Inflammatory macrophage treated with lipopolysaccharide for 1 hour (primary cell): ENCODE data around the gene SMARCE1.
"Not testable (repeated sequence)": the region's sequence is repeated elsewhere in the genome, so short reads cannot be mapped to it uniquely, and the experiment has no call there.

Experiments used
- DNase-seq, 2 donors: peaks; one replicate each; pipeline ENCODE4 v3.0.0-alpha.2; 2020 to 2022

SMARCE1 gene

DNA sequence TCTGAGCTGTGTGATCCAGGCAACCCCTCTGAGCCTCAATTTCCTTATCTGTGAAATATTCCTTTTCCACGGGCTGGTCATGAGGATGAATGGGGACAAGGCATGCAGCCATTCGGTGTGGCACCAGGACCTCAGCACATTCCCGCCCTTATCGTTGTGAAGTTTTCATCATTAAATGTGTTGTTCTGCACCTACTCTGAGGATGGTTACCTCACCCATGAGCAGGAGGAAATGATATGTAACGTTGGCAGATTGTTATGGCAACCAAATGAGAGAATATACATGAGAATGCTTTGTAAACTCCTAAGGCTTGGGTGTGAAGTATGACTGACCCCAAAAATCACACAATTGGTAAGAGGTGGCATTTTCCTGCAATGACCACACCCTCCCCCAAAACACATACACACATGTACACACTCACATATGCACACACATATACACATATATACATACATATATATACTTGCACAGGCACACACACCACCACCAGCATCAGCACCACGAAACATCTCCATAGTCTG, 39.5 kb downstream of the SMARCE1 start:
- peak in 1 of 2 donors; percentile 34 for DNase-seq

DNA sequence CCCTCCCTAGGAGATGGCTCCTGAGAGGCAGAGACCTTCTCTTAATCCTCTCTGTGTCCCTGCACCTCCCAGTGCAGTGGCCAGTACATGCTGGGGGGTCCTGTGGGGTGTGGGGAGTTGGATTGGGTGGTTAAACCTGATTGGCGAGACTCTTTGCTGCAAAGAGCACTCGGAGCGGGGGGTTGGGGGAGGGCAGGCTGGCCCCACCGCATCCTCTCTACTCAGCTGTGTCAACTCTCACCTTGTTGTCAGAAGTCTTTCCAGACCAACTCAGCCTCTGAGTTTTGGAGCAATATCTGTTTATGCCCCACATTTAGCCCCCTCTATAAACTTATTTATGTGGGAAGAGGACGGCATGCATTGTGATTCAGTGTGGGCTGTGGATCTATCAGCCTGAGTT, 40.0 kb downstream of the SMARCE1 start:
- DNase-seq, result no peak

- no peak for DNase-seq
These were observed 40.9 kb downstream of the SMARCE1 start for GRCh38 chr17:40606548-40607353.

- DNase-seq, result no peak
These were observed 42.3 kb downstream of the SMARCE1 start for GRCh38 chr17:40605306-40605705.

GRCh38 chr17:40604327-40605080, 43.1 kb downstream of the SMARCE1 start:
- DNase-seq, result no peak

DNA sequence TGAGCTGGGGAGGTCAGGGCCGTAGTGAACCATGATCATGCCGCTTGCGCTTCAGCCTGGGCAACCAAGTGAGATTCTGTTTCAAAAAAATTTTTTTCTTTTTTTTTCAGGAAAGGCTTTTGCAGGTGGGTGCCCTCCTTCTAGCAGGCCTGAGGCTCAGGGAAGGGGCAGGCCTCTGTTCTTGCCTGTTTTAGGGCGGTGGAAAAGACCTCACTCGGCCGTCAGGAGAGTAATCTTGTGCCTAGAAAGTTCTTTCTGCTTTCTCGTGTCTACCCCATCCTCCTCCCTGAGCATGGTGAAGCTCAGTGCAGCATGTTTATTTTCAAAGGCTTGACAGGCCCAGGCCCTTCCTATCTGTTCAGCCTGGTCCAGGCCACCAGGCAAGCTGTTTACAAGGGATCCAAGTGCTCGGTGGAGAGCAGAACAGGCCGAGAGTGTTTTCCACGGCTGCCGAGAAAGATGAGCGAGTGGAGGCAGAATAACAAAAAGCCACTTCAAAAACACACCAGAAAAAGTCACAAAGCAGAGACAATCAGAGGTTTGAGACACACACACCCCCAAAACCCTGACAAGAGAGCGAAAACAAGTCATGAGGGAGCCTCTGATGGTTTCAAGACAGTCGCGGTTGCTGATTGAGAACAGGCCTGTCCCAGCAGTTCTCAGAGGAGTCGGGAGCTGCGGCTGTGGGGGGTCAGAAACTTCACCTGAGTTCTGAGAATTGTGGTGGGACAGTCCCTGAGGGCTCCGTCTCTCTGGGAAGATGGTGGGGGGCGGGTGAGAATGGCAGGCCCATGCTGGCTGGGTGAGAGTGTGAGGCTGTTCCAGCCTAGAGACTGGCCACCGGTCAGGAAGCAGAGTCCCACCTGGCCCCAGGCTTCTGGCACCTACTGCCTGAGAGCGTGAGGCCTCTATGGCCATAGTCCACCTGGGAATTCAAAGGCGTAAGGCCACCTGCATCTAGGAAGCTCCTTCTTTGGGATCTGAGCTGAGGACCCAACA, 44.9 kb downstream of the SMARCE1 start:
- no peak for DNase-seq

DNA sequence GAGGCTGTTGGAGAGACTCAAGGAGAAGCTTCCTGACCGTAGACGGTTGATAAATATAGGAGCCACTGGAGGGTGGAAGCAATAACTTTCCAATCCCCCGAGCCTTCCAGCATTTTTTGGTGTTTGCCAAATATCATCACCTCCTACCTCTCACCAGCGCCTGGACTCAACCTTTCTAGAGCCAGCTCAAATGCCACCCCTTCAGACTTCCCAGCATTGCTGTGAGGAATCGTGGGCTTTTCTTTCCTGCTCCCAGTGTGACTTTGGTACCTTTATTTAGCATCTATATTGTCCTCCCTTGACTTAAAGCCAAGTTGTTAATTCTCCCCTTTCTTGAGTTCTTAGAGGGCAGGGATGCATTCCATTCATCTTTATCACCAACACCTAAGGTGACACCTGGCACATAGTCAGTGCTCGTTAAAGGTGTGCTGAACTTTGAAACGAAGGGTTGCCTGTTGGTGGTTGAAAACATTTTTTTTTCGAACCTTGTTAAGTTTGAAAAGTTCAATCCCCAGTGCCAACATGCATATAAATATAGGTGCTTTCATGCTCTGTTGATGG, 47.1 kb downstream of the SMARCE1 start:
- DNase-seq, result no peak

DNA sequence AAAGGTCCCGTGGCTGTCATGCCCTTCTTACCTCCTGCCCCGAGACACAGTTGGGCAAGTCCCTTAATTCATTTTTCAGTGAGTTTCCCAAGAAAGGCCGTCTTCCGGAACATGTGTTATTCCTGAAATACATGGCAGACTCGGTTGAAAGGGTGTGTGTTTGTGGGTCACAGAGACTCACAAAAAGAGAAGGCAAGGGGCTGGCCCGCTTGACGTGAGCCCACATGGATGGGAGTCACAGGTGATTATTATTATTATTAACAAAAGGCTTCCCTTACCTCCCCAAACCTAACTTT, 48.2 kb downstream of the SMARCE1 start:
- DNase-seq, result no peak

- DNase-seq, result peak; percentile 77 to 94
These were observed 48.8 kb downstream of the SMARCE1 start for GRCh38 chr17:40598619-40599467.

GRCh38 chr17:40598301-40598618, 49.4 kb downstream of the SMARCE1 start:
- no peak for DNase-seq

DNA sequence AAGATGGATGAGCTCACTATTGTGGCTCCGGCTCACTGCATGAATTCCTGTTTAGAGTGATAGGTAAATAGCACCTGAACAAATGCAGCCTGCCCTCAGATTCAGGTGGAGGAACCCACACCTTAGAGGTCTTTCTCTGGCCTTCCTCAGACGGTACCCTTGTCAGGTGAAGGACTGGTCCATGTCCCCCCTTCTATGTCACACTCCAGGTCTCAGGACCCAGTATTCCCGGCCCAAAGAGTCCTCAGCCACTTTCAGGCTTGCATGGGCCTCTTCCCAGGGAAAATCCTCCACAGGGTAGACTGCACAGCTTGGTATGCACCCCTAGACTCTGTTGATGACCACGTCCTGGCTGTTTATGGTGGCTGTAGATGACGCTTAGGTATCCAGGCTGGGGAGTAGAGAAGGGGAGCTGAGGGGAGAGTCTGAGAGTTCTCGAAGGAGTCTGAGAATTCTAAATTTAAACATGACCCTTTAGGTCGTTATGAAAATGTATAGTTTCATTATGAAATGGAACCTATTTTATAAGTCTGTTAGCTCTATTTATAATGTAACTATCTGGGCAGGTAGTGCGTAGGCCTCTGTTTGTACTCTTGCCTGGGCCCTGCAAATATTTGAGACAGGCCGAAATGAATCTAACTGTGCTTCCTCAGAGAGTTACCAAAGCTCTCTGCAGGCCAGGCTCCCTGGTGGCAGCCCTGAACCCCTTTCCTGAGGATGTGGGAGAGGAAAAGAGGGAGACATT, 49.9 kb downstream of the SMARCE1 start:
- no peak for DNase-seq

DNA sequence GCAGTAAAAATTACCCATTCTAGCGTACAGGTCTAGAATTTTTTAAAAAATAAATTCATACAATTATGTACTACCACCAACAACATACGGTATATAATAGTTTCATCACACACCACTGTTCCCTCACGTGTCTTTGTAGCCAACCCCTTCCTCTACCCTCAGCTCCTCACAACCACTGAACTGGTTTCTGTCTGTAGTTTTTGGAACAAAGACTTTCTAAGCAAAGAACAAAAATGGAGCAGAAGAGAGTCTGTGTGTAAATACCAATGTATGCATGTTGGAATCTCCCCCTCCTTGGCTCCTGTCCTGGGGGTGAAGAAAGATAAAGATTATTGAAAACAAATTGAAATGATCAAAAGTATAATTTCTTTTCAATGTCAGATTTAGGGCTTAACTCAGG, 50.5 kb downstream of the SMARCE1 start:
- no peak for DNase-seq

DNA sequence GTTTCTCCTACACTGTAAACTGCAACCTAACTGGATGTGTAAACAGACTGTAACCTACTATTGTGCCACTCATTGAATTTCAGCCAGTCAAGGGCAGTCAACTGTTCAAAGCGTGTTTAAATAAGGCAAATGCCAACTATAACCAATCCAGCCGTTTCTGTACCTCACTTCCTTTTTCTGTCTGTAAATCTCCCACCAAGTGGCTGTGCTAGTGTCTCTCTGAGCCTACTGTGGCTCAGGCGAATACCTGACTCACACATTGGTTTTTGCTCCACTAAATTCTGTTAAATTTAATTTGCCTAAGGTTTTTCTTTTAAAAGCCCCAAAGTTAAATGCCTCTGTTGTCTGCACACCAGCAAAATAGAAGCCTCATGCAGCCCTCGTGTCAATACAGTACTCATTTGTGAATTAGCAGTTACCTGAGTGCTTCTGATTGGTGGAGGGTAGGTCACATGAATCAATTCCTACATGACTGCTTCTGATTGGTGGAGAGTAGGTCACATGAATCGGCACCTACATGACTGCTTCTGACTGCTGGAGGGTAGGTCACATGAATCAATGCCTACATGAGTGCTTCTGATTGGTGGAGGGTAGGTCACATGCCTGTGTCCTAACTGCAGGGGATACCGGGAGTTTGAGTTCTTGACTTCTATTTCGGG, 51.2 kb downstream of the SMARCE1 start:
- DNase-seq, result no peak

DNA sequence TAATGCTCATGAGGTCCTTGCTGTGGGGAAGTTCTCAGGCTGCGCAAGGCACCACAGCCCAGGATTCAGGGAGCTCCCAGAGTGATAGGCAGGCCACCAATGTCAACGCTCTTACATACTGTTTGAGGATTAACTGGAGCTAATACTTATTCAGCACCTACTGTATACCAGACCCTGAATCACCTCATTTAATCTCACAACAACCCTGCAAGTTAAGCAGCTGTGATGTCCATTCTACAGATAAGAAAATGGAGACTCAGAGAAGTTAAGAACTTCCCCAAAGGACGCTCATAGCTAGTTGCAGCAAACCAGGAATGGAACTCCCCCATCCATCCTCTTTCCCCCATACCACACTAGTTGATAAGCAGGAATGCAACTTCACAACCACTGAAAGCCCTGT, 56.9 kb downstream of the SMARCE1 start:
- DNase-seq, result no peak

DNA sequence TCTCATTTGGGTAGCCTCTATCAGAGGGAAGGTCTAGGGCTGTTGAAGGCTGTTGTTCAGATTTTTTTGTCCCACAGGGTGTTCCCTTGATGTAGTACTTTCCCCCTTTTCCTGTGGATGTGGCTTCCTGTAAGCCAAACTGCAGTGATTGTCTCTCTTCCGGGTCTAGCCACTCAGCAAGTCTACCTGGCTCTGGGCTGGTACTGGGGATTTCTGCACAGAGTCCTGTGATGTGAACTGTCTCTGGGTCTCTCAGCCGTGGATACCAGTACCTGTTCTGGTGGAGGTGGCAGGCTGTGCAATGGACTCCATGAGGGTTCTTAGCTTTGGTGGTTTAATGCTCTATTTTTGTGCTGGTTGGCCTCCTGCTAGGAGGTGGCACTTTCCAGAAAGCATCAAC, 59.1 kb downstream of the SMARCE1 start:
- DNase-seq, result no peak

DNA sequence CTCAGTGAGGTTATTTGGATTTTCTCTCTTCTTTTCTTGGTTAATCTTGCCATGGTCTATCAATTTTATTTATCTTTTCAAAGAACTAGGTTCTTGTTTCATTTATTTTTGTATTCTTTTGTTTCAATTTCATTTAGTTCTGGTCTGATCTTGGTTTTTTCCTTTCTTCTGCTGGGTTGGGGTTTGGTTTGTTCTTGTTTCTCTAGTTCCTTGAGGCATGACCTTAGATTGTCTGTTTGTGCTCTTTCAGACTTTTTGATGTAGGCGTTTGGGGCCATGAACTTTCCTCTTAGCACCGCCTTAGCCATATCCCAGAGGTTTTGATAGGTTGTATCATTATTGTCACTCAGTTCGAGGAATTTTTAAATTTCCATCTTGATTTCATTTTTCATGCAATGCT, 61.4 kb downstream of the SMARCE1 start:
- not testable (repeated sequence) for DNase-seq

DNA sequence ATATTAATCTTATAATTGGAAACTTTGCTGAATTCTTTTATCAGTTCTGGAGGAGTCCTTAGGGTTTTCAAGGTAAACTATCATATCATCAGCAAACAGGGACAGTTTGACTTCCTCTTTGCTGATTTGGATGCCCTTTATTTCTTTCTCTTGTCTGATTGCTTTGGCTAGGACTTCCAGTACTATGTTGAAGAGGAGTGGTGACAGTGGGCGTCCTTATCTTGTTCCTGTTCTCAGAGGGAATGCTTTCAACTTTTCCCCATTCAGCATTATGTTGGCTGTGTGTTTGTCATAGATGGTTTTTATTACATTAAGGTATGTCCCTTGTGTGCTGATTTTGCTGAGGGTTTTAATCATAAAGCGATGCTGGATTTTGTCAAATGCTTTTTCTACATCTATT, 62.7 kb downstream of the SMARCE1 start:
- not testable (repeated sequence) for DNase-seq

GRCh38 chr17:40582328-40582901, 65.2 kb downstream of the SMARCE1 start:
- no peak for DNase-seq

DNA sequence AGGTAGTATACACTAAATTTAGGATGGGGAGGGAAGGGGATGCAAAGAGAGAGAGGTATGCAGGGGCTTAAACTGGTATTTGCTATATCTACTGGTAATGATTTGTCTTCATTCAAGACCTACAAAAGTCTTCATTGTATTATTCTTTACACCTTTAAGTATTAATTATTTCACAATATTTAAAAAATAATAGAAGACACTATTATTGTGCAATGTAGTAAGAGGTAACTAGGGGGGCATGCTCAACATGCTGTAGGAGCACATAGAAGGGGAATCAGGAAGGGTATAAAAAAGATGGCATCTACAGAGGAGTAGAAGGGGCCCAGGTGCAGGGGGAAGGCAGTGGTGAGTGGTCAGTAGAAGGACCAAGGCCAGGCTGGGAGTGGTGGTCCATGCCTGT, 67.5 kb downstream of the SMARCE1 start:
- DNase-seq, result no peak

- no peak for DNase-seq
These were observed 68.1 kb downstream of the SMARCE1 start for GRCh38 chr17:40579471-40579870.
